T-cell (primary cell): ENCODE data around the gene RAD51C. TPM values are rescaled to one million over a fixed set of nuclear protein-coding genes. Genes with fewer than 3 reads are reported as not detected.
"Not testable (repeated sequence)": the region's sequence is repeated elsewhere in the genome, so short reads cannot be mapped to it uniquely, and the experiment has no call there.

Source experiments
- ATAC-seq, 4 experiments: fragments of 200-7000 bp in 3 of 4; fragments of 150-1000 bp in 1 of 4; cut with Tn5 transposase; replicated peaks in 1 of 4; 1 replicate in 3 of 4; 2 replicates in 1 of 4; pipeline ENCODE4 v1.10.0; 2021; ENCODE audit warnings: moderate library complexity in 3 of 4, mild to moderate bottlenecking in 2 of 4, moderate number of reproducible peaks in 1 of 4
- CTCF ChIA-PET, 2 donors: fragments of 300-600 bp; sonication (Branson Sonifier 250); formaldehyde crosslinking; loops; one replicate each; lab custom pipeline; 2022; ENCODE audit warnings: antibody characterized with exemption in 2 of 2; lab: Charles Lee
- POLR2A ChIA-PET, 2 donors: fragments of 300-600 bp; sonication (Branson Sonifier 250); formaldehyde crosslinking; loops; one replicate each; lab custom pipeline; 2022; ENCODE audit warnings: antibody characterized with exemption in 2 of 2; lab: Charles Lee
- DNase-seq, 35 experiments: peaks; one replicate each; pipeline versions ENCODE4 v3.0.0 to v3.0.0-alpha.2; 2013 to 2023
- H3K27ac ChIP-seq: one replicate; pipeline ENCODE4 v1.5.1; 2013; ENCODE audit warnings: low read length
- H3K27me3 ChIP-seq, 2 experiments: replicated peaks in 1 of 2; 1 replicate in 1 of 2; 2 replicates in 1 of 2; pipeline versions ENCODE4 v1.6.1 to v1.7.0; 2013; ENCODE audit warnings: low read length in 1 of 2, mixed read lengths in 1 of 2; ENCODE audit not compliant: control insufficient read depth in 2 of 2, insufficient read depth in 2 of 2; ENCODE audit errors: extremely low read depth in 1 of 2
- H3K36me3 ChIP-seq, 2 donors: 1 replicate in 1 of 2; 2 replicates in 1 of 2; pipeline versions ENCODE4 v1.6.1 to v1.7.0; 2013; ENCODE audit warnings: low read length in 1 of 2; ENCODE audit not compliant: control insufficient read depth in 2 of 2, insufficient read depth in 1 of 2; ENCODE audit errors: extremely low read depth in 1 of 2
- H3K4me1 ChIP-seq, 2 experiments: 1 replicate in 1 of 2; 2 replicates in 1 of 2; pipeline versions ENCODE4 v1.6.1 to v1.7.0; 2013; ENCODE audit warnings: low read length in 2 of 2, mixed read lengths in 1 of 2; ENCODE audit not compliant: insufficient read depth in 2 of 2, control insufficient read depth in 1 of 2; ENCODE audit errors: extremely low read depth in 1 of 2
- H3K4me3 ChIP-seq, 2 donors: 1 replicate in 1 of 2; 2 replicates in 1 of 2; pipeline versions ENCODE4 v1.5.1 to v1.7.0; 2013; ENCODE audit warnings: mild to moderate bottlenecking in 2 of 2, low read length in 1 of 2, moderate library complexity in 1 of 2; ENCODE audit not compliant: control insufficient read depth in 1 of 2; ENCODE audit errors: extremely low read depth in 1 of 2
- H3K9me3 ChIP-seq: 2 replicates; pipeline ENCODE4 v1.7.0; 2013
- H3K27ac Mint-ChIP-seq, 2 donors: one replicate each; pipeline ENCODE4 v1.8.0; 2020 to 2021; ENCODE audit warnings: mild to moderate bottlenecking in 2 of 2, mixed read lengths in 2 of 2
- H3K27me3 Mint-ChIP-seq, 2 donors: one replicate each; pipeline ENCODE4 v1.8.0; 2021 to 2022; ENCODE audit warnings: mixed read lengths in 2 of 2
- H3K36me3 Mint-ChIP-seq: one replicate; pipeline ENCODE4 v1.8.0; 2021; ENCODE audit warnings: mixed read lengths
- H3K4me1 Mint-ChIP-seq, 3 donors: one replicate each; pipeline ENCODE4 v1.8.0; 2020 to 2022; ENCODE audit warnings: mixed read lengths in 3 of 3, mild to moderate bottlenecking in 1 of 3
- H3K4me3 Mint-ChIP-seq, 3 donors: one replicate each; pipeline ENCODE4 v1.8.0; 2020 to 2022; ENCODE audit warnings: mild to moderate bottlenecking in 3 of 3, mixed read lengths in 3 of 3, moderate library complexity in 3 of 3
- H3K9me3 Mint-ChIP-seq, 3 donors: one replicate each; pipeline ENCODE4 v1.8.0; 2020 to 2022; ENCODE audit warnings: mixed read lengths in 3 of 3
- WGBS: methylation state at CpG from one replicate; pipeline ENCODE4 v1.1.5; 2013; ENCODE audit warnings: missing lambda C conversion rate; ENCODE audit not compliant: insufficient coverage; 5-methylcytosine and 5-hydroxymethylcytosine counted together
- total RNA-seq, 35 experiments: library from RNA in 6 of 35; stranded (reverse) in 6 of 35; fragments of 120-200 nt in 1 of 35; gene quantifications; one replicate each; pipeline versions ENCODE4 v1.2.1 to v1.2.4 and lab custom pipeline; 2013 to 2026

The RAD51C gene
- total RNA-seq, 5 donors from 2014 or later (not counting 1 experiment from before 2014, with no cell fraction given), result 10.9 to 28.4 (median 18.1) TPM

GRCh38 chr17:58759522-58759921 lies 67.1 kb downstream of the RAD51C start:
- Mint-ChIP-seq H3K27ac (no peak overlapping the region), H3K9me3 (no peaks in the 10 kb centered on the region), H3K36me3 (no peaks in the 10 kb centered on the region), H3K27me3 (peaks cover 54 to 73% of the 10 kb centered on the region in 2 donors), H3K4me3 (no peak overlapping the region), H3K4me1 (peaks cover 13 to 15% (median 13%) of the 10 kb centered on the region in 3 donors)
- Histone ChIP-seq H3K36me3 (no peaks in the 10 kb centered on the region), H3K4me1 (peaks cover 6 to 17% of the 10 kb centered on the region in 2 experiments), H3K4me3 (no peak overlapping the region), H3K27me3 (peaks cover 12 to 35% of the 10 kb centered on the region in 2 experiments), H3K9me3 (no peaks in the 10 kb centered on the region), H3K27ac (no peak overlapping the region)
- DNase-seq (no peak), ATAC-seq (no peak)
- WGBS, result no CpG with 5 or more reads among the region's 2 CpGs
- CTCF ChIA-PET, result interaction anchor here in 1 of 2 donors (0.6 kb wide), 1 partner anchor 771 kb away, joined by 4 read pairs; no protein-coding TSS in a partner anchor
- POLR2A ChIA-PET, result no interaction called here

- Histone ChIP-seq H3K27ac (no peak overlapping the region), H3K36me3 (no peaks in the 10 kb centered on the region), H3K4me3 (no peak overlapping the region), H3K27me3 (peaks cover 12 to 35% of the 10 kb centered on the region in 2 experiments), H3K9me3 (no peaks in the 10 kb centered on the region), H3K4me1 (peaks cover 6 to 17% of the 10 kb centered on the region in 2 experiments)
- ChIA-PET CTCF (no interaction called here), POLR2A (no interaction called here)
- Mint-ChIP-seq H3K4me3 (no peak overlapping the region), H3K9me3 (no peaks in the 10 kb centered on the region), H3K27me3 (peaks cover 49 to 66% of the 10 kb centered on the region in 2 donors), H3K4me1 (peaks cover 9 to 11% (median 10%) of the 10 kb centered on the region in 3 donors), H3K27ac (no peak overlapping the region), H3K36me3 (no peaks in the 10 kb centered on the region)
- no peak for DNase-seq
- WGBS, result 70% methylated on average over 2 of the region's 2 CpGs
- no peak for ATAC-seq
Measured at GRCh38 chr17:58760248-58760647, 67.8 kb downstream of the RAD51C start.

- ATAC-seq, result no peak
- Mint-ChIP-seq H3K4me1 (no peaks in the 10 kb centered on the region), H3K9me3 (no peaks in the 10 kb centered on the region), H3K4me3 (no peak overlapping the region), H3K27me3 (peaks cover 42 to 44% of the 10 kb centered on the region in 2 donors), H3K27ac (no peak overlapping the region), H3K36me3 (no peaks in the 10 kb centered on the region)
- no CpG with 5 or more reads among the region's 1 CpG for WGBS
- no peak overlapping the region for H3K27ac ChIP-seq
- no peaks in the 10 kb centered on the region for H3K36me3 ChIP-seq
- no peak overlapping the region for H3K4me3 ChIP-seq
- CTCF ChIA-PET, result interaction anchor here in 1 of 2 donors (0.6 kb wide), 1 partner anchor 345 kb away, joined by 3 read pairs; no protein-coding TSS in a partner anchor
- POLR2A ChIA-PET, result interaction anchor here in 1 of 2 donors (0.5 kb wide), 1 partner anchor 249 kb away, joined by 5 read pairs; no protein-coding TSS in a partner anchor
- H3K4me1 ChIP-seq, result no peaks in the 10 kb centered on the region
- H3K9me3 ChIP-seq, result no peaks in the 10 kb centered on the region
- no peak for DNase-seq
- H3K27me3 ChIP-seq, result peaks cover 8 to 14% of the 10 kb centered on the region in 2 experiments
Measured at GRCh38 chr17:58763263-58763662, 70.9 kb downstream of the RAD51C start.

DNA sequence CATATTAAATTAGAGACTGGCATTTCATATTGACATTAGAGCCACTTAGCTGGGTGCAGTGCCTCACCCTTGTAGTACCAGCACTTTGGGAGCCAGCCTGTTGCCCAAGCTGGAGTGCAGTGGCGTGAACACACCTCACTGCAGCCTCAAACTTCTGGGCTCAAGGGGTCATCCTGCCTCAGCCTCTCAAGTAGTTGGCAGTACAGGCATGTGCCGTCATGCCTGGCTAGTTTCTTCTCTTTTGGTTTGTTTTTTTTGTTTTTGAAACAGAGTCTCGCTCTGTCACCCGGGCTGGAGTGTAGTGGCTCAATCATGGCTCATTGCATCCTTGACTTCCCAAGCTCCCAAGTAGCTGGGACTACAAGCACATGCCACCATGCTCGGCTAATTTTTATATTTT lies 72.0 kb downstream of the RAD51C start:
- Mint-ChIP-seq H3K4me3 (no peak overlapping the region), H3K27ac (no peak overlapping the region), H3K9me3 (no peaks in the 10 kb centered on the region), H3K27me3 (peaks cover 33 to 37% of the 10 kb centered on the region in 2 donors), H3K4me1 (no peaks in the 10 kb centered on the region), H3K36me3 (no peaks in the 10 kb centered on the region)
- POLR2A ChIA-PET, result no interaction called here
- WGBS, result 100% methylated on average over 1 of the region's 5 CpGs
- CTCF ChIA-PET, result no interaction called here
- Histone ChIP-seq H3K9me3 (no peaks in the 10 kb centered on the region), H3K4me3 (no peak overlapping the region), H3K27ac (no peak overlapping the region), H3K27me3 (peaks cover 2 to 9% of the 10 kb centered on the region in 2 experiments), H3K4me1 (no peaks in the 10 kb centered on the region), H3K36me3 (no peaks in the 10 kb centered on the region)
- no peak for ATAC-seq
- no peak for DNase-seq

DNA sequence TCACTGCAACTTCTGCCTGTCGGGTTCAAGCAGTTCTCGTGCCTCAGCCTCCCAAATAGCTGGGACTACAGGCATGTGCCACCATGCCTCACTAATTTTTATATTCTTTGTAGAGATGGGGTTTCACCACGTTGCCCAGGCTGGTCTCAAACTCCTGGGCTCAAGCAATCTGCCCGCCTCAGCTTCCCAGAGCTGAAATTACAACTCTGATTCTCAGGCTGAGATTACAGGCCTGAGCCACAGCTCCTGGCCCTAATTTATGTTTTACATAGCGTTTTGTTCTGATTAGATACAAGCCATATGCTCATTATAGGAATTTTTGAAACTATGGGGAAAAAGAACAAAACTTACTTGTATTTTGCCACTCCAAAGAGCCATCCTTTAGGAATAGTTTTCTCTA lies 86.1 kb downstream of the RAD51C start:
- H3K4me1 Mint-ChIP-seq, H3K27me3 Mint-ChIP-seq, CTCF ChIA-PET, H3K9me3 Mint-ChIP-seq, H3K27ac Mint-ChIP-seq, H3K27me3 ChIP-seq, POLR2A ChIA-PET, H3K4me1 ChIP-seq, H3K4me3 ChIP-seq, DNase-seq, H3K27ac ChIP-seq, H3K36me3 ChIP-seq, H3K36me3 Mint-ChIP-seq, H3K9me3 ChIP-seq, H3K4me3 Mint-ChIP-seq, ATAC-seq: not testable (repeated sequence)
- WGBS, result 60% methylated on average over 2 of the region's 5 CpGs

- CTCF ChIA-PET, result no interaction called here
- peaks cover 0 to 10% of the 10 kb centered on the region in 2 experiments for H3K27me3 ChIP-seq
- no peak overlapping the region for H3K4me3 Mint-ChIP-seq
- H3K4me1 Mint-ChIP-seq, result no peaks in the 10 kb centered on the region
- H3K9me3 Mint-ChIP-seq, result no peaks in the 10 kb centered on the region
- WGBS, result 60% methylated on average over 1 of the region's 1 CpG
- H3K4me1 ChIP-seq, result no peaks in the 10 kb centered on the region
- no peaks in the 10 kb centered on the region for H3K36me3 Mint-ChIP-seq
- no peak overlapping the region for H3K4me3 ChIP-seq
- H3K27me3 Mint-ChIP-seq, result peaks cover 3 to 6% of the 10 kb centered on the region in 2 donors
- H3K36me3 ChIP-seq, result no peaks in the 10 kb centered on the region
- no peak overlapping the region for H3K27ac Mint-ChIP-seq
- POLR2A ChIA-PET, result no interaction called here
- H3K27ac ChIP-seq, result no peak overlapping the region
- H3K9me3 ChIP-seq, result no peaks in the 10 kb centered on the region
- ATAC-seq (no peak), DNase-seq (no peak)
Measured at GRCh38 chr17:58779446-58779845, 87.0 kb downstream of the RAD51C start.
